ENCODE measurements around the gene AOAH.

AOAH gene, protein sequence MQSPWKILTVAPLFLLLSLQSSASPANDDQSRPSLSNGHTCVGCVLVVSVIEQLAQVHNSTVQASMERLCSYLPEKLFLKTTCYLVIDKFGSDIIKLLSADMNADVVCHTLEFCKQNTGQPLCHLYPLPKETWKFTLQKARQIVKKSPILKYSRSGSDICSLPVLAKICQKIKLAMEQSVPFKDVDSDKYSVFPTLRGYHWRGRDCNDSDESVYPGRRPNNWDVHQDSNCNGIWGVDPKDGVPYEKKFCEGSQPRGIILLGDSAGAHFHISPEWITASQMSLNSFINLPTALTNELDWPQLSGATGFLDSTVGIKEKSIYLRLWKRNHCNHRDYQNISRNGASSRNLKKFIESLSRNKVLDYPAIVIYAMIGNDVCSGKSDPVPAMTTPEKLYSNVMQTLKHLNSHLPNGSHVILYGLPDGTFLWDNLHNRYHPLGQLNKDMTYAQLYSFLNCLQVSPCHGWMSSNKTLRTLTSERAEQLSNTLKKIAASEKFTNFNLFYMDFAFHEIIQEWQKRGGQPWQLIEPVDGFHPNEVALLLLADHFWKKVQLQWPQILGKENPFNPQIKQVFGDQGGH

DNA sequence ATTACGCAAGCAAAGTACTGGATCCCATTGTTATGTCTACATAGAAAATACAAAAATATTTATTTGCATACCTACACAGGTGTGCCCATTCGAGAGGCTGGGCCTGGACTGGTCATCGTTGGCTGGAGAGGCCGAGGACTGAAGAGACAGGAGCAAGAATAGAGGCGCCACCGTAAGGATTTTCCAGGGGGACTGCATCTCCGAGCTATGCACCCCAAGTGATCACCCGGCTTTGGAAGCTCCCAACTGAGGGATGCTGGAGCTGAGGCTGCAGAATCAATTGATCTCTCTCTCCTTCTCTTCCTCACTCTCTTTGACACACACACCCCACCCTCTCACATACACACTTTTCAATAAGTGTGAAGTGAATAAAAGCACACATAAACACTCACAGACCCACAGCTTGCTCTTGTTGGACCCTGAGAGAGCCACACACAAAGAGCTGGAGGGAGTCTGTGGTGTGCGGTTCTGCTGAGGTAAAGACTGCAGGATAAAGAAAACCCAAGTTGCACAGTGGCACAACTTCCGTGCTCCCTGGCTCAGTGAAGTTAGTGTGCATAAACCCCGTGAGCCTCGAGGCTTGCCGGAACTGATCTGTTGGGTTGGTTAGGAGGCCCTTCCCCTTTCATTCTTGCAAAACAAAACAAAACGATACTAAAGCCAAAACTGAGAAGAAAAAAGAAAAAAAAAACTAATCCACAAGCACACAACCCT lies at the start of gene AOAH:
AOAH (minus strand) TSS at position 544 of the 714 bp plus-strand sequence; CDS start at position 198, 346 bp downstream.
- no peak for DNase-seq

DNA sequence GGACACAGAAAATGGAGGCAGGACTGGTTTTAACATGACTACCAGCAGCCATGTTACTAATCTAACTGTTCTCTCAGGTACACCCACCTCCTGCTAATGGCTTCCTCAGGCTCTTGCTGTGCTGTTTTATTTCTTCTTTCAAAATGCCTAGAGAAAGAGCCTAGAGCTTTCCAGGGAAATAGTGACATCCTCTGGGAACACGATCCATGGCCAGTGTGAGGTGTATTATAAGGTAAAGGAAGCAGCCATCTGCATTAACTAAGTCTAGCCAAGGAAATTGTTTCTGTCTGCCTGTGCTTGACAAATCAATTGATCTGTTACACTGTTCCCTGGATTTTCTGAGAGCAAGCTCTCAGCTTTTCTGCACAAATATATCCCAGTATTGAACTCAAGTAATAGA lies 42.2 kb upstream of the AOAH start:
- DNase-seq = no peak

DNA sequence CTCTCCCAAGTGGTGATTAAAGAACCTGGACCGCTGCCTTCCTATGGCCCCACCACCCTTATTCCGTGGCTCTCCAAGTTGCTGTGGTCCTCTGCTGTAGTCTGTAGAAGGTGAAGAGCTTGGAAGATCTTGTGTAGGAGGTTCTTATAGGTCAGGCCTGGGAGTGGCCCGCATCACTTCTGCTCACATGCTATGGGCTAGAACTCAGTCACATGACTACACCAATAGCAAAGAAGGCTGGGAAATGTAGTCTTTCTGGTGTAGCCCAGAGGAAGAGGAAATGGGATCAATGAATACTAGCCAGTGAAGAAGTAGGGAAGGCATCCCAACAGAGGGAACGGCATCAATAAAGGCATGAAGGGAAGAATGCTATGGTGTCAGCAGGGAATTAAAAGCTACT lies 41.3 kb upstream of the AOAH start:
- DNase-seq = no peak

DNA sequence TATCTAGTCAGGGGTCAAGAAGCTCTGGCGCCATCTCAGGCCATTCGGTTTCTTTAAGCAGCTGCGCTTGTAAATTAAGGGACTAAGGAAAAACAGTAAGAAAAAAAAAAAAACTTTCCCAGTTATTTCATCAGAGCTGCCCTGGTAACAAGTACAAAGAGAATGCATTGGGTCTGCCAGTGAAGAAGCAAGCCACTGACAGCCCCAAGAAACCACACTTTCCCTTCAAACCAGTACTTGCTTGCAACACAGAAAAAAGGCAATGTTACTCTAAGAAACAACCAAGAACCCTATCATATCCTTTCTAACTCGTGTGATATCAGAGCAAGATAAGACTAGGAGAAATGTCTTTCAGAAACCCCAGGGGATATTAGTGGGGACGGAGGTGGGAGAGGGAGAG lies 40.6 kb upstream of the AOAH start:
- DNase-seq = no peak

DNA sequence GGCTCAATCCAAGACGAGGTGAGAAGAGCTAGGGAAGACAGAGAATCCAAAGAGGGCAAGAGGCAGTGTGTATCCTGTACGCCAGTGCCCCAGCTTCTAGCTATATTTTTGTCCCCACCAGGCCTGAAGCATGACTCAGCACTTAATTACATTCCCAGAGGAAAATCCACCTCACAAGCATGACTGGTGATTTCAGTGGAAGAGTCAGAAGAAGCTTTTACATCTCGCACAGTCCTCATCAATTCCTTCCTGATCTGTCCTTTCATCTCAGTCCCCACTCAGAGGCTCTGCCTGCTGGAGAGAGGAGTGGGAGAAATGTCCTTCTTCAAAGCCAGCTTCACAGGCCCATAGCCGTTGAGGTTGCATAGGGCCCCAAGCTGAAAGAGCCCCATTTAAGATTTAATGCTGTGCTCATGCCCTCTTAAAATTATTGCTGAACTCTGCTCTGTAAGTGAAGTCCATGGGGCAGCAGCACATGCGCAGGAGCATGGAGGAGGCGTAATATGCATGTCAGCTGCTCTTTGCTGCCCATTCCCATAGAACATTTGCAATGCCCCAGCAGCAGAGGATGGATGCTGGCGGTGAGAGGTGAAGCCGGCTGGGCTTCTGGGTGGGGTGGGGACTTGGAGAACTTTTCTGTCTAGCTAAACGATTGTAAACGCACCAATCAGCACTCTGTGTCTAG lies 39.0 kb upstream of the AOAH start:
- DNase-seq = no peak

DNA sequence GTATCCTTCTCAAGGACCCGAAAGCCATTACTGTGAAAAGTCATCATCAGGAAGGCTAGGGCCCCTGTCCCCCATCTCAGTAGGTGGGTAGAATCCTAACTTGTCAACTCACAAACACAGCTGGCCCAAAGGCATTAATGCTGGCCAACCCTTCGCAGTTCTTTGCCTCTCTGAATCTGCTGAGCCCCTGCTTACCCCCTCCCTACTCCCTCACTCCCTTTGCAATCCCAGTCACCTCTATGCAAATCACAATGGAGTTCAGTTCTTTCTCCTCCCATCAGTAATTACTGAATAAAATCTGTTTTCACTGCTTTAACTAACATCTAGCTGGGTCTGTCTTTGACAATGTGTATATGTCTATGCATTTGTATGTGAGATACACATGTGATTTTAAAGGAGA lies 38.1 kb upstream of the AOAH start:
- no peak for DNase-seq

DNA sequence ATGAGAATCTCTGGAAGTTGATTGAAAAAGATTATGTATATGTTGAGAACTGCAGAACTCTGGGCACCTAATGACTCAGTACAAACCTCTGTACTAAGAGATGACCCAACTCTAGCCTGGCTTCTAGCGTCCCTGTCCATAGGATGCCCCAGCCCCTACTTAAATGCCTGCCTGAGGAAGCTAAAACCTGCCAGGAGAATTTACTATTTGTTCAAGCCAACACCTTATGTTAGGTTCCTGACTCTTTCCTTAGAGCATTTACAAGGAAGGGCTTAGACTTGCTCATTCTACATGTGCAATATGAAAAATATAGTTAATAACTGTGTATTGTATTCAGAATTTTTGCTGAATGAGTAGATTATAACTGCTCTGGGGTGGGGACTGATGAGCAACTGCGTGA lies 37.5 kb upstream of the AOAH start:
- no peak for DNase-seq

DNA sequence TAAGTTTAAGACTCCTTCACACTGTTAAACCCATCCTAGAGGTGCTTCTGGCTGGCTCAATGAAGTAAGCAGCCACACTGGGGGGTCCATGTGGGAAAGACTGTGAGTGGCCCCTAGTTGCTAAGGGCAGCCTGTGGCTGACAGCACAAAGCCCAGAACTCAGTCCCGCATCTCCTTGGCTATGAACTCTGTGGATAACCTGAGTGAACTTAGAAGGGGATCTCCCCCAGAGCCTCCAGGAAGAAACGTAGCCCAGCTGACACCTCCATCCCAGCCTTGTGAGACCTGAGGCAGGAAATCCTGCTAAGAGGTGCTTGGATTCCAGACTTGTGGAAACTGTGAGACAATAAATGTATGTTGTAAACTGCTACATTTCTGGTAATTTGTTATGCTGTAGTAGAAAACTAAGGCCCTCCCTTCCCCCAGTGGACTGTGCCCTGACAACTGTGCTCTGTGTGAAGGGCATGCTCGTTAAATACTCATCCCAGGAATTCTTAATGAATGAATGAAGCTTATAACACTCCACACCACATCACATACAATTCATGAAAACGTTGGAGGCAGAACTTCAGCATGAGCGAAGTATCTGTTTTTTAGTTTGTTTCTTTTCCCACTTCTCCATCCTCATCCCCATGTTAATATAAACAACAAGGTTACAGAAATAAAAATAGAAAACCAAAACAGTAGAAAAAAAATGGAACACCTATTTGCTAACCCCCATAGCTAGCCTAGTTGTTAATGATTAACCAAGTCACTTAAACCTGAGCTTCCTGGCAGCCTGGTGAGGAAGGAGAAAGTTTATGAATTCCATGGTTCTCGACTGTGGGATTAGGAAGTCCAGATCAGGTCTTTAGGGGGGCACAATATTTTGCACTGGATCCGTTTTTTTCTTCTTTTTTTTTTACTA lies 36.8 kb upstream of the AOAH start:
- no peak for DNase-seq

DNA sequence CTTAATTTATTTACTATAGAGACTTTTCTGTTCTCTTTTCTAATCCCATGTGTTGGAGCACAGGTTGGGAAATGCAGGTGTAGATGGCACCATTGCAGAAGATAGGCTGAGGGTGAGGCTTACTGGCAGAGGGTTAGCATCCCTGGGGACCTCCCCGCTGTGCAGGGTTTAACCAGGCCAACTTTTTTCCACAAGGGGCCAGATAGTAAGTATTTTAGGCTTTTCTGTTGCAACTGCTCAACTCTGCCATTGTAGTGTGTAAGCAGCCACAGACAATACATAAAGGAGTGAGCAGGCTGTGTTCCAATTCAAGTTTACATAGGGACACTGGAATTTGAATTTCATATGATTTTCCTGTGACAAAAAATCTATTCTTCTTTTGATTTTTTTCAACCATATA lies 34.6 kb upstream of the AOAH start:
- no peak for DNase-seq

DNA sequence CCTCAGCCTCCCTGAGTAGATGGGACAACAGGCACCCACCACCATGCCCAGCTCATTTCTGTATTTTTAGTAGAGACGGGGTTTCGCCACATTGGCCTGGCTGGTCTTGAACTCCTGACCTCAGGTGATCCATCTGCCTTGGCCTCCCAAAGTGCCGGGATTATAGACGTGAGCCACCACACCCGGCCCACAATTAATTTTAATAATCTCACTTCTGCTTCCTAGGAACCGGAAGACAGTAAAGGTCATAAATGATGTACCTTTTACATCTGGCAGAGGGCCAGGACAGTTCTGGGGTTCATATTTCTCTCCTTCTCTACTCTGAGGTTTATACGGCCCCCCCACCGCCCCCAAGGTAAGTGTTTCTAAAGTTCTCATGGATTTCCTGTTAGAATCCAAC lies 31.2 kb upstream of the AOAH start:
- DNase-seq = no peak

DNA sequence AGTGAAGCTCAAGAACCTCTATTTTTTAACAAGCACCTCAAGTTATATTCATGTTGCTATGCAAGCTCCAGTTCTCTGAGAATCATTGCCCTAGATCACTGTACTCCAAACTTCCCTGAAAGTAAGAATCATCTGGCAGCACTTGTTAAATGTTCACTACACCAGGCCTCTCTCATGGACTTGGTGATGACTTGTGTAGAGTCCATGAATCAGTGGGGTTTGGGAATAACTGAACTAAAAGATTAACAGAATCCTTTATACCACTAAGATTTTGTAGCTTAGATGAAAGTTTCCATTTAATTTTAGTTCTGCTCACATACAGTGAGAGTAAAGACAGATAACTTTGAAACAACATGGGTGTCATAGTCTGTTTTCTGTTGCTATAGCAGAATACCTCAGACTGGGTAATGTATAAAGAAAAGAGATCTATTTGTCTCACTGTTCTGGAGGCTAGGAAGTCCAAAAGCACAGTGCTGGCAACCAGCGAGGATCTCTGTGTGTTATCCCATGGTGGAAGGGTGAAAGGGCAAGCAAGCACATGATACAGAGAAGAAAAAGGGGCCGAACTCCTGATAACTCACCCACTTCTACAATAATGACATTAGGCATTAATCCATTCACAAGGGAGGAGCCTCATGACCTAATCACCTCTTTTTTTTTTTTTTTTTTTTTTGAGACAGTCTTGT lies 27.9 kb upstream of the AOAH start:
- DNase-seq = no peak

DNA sequence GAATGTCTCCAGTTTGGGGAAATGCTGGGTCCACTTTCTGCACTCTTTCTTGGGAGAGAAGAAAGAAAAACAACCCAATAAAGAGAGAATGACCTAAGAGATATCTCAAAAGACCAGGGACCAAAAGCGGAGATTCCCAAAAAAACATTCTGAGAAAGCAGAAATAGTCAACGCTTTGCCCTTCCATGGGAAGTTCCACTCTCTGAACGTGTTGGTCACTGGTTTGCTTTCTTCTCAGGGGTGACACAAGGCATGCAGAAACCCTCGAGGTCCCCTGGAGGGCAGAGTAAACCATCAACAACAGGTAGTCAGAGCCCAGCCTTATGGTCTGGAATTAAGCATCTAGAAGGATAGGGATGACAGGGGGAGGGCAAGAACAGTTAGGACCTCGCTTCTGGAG lies 26.2 kb upstream of the AOAH start:
- no peak for DNase-seq

DNA sequence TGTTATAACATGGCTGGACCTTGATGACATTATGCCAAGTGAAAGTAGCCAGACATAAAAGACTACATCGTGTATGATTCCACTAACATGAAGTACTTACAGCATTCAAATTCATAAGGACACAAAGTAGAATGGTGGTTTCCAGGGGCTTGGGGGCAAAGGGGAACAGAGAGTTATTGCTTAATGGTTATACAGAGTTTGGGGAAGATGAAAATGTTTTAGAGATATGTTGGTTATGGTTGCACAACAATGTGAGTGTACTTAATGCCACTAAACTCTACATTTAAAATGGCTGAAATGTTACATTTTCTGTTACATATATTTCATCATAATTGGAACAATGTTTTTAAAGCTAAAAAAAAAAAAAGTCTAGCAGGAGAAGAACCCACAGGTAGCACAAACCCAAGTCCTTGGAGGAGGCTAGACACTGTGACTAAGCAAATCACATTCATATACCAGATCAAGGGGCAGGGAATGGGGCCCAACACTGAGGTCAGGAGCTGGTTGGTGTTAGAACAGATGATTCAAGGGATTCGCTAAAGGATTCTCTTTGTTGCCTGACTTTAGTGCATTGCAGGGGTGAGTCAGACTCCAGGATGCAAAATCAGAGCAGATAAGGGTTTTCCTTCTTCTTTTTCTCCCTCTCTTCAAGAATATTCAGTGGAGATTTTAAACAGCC lies 25.1 kb upstream of the AOAH start:
- no peak for DNase-seq

DNA sequence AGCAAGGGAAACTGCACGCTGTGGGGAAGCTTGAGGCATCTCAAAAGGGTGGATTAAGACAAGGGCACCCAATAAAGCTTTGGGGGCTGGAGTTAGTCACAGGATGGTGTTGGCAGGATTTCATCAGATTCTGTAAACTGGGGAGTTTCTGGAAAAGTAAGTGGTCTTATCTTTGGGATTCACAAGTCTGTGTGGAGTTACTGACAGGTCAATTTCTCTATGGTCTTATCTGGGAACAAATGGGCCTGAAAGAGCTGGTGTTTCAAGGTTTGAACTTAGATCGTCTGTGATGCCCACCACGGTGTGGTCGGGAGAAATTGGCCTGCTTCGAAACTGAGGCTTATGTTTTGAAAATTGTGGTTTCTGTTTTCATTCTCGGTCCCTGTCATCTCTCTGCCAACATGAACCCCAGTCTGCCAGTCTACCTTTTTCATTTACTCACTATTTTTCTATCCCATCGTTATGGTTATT lies 23.8 kb upstream of the AOAH start:
- no peak for DNase-seq

DNA sequence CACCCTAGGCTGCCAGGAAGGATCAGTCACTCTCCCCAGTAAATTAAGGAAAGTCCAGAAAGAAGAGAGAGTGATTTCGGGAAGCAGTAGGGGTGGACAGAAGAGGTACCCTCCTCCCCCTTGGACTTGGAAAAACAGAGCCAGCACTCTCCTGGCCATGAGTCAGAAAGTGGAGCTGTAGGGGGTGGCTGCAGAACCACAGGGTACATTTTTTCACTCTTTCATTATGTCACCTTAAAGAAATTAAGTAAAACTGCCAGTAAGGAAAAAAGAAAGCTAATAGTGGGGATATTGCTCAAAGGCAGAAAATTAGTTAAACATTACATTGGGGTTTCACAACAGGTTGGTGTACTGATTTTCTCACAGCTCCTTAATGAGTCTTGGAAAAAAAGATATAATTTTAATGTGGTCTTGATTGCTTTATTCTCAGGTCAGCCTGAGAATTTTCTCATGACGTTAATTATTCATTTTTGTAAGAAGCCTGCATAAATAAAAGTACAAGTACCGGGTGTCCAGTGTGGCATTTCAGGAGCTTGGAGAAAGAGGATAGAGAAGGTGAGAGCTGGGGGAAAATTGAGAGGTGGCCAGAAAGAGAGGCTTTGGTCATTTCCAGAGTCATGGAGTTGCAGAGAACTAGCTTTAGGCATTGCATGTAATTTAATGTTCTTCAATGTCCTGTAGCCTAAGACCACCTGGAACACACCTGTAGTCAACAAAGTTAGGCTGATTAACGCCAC lies 23.2 kb upstream of the AOAH start:
- DNase-seq = no peak

DNA sequence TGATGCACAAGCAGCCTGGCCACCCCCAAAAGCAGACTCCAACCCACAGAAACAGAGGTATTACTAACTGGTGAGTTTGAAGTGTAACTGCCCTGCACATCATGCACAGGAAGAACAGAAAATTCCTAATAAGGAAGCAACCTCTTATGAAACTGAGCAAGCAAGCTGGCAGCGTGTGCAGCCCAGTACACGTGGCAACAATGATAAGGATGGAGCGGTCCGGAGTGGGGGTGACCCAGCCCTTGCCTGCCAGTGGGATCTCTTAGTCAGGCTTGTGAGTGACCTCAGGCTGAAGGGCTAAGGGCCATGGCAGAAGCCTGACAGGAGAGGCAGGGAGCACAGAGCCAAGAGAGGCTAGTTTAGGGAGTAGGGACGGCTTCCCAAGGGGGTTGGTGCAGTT lies 22.1 kb upstream of the AOAH start:
- DNase-seq = no peak

DNA sequence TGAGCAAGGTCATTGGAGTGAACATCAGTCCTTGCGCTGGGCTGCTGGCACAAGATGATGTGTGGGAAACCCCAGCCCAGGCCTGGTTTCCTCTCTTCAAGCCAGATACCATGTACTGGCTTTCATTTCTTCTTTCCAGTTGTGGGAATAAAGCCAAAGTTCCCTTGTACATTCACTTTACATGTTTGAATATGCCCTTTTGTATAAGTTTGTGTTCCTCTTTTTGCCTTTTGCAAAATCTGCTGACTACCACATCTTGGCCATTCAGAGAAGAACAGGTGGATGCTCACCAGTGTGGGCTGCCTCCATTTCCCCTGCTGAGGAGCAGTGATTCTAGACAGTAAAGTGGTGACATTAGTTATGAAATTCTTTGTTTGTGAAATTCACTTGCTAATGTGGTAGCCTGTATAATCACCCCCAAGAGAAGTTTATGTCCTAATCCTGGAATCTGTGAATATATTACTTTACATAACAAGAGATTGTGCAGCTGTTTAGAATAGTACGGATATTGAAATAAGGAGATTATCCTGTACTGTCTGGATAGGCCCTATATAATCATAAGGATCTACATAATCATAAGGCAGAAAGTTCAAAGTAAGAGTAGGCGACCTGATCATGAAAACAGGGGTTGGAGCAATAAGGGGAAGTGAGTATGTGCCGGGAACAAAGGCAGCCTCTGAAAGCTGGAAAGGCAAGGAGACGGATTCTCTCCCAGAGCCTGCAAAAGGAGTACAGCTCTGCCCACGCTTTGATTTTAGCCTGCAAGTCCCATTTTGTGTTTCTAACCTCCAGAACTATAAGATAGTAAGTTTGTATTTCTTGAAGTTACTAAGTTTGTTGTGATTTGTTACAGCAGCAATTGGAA lies 18.8 kb upstream of the AOAH start:
- no peak for DNase-seq

DNA sequence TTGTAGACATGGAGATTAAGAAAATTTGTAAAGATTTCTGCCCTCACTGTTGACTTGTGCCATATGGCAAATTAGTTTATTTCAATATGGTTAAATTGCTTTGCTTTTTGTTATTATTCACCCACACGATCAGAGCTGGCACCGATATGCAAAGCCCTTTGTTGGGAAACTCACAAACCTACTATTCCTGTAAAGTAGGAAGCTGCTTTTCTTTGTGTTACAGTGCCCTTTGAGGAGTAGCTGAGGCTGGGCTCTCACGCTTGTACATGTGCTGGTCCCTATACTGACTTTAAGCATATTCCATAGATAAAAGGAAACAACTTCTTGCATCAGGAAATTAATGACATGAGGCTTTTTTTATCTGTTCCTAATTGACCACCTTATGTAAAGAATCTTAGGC lies 17.6 kb upstream of the AOAH start:
- DNase-seq = no peak

DNA sequence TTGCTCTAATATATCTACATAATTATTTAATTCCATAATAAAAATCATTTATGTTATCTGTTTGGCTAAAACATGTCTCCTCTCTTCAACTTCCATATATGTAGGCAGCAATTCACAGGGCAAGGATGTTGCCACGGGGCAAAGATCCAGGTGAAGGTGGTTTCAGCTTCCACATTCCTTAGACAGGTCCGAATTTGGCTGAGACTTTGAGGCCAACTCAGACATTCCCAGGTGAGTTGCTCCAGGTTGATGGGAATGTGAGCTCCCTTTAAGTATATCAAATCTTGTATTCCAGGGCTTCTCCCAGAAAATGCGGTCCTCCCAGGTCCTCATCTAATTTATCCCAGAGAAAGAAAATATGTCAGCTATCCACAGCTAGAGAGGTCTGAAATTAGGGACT lies 15.1 kb upstream of the AOAH start:
- DNase-seq = no peak

DNA sequence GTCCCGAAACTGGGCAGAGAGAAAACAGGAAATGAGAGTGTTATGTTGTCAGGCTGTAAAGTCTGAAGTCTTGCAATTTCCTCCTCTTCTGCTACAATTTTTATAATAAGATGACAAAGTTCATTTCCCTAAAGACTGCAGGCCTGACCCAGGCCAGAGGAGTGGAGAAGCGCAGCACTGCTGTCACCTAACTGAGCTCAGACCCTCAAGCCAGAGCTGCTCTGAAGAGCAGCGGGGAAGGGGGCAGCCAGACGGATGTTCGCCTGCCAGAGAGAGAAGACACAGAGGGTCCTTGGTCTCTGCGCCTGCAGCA lies 12.6 kb upstream of the AOAH start:
- no peak for DNase-seq

Data from COR-L47 (cell line).